Transverse colon (tissue), 4 donors: ENCODE data around the gene CHST1. TPM values are rescaled to one million over a fixed set of nuclear protein-coding genes. Genes with fewer than 3 reads are reported as not detected.

Experiments used
- DNase-seq: peaks from one replicate; pipeline ENCODE4 v3.0.0-alpha.2; 2019
- H3K27ac ChIP-seq, 4 donors: fragments of 200-600 bp; sonication (generic); 2 replicates each; pipeline ENCODE4 v1.5.1; 2016 to 2018; ENCODE audit warnings: inconsistent platforms in 4 of 4
- H3K27me3 ChIP-seq: fragments of 200-600 bp; sonication (generic); 2 replicates; pipeline ENCODE4 v1.5.1; 2017; ENCODE audit warnings: inconsistent platforms
- H3K36me3 ChIP-seq, 4 donors: fragments of 200-600 bp; sonication (generic); 2 replicates each; pipeline ENCODE4 v1.5.1; 2017 to 2019; ENCODE audit warnings: inconsistent platforms in 4 of 4
- H3K4me1 ChIP-seq, 4 donors: fragments of 200-600 bp; sonication (generic); 2 replicates each; pipeline ENCODE4 v1.5.1; 2017 to 2020; ENCODE audit warnings: inconsistent platforms in 4 of 4
- H3K4me3 ChIP-seq, 4 donors: fragments of 200-600 bp; sonication (generic); 1 replicate in 1 of 4; 2 replicates in 3 of 4; pipeline versions ENCODE4 v1.5.1 to v1.6.1; 2017 to 2019; ENCODE audit warnings: inconsistent platforms in 4 of 4
- H3K9me3 ChIP-seq, 2 donors: fragments of 200-600 bp; sonication (generic); 2 replicates each; pipeline ENCODE4 v1.5.1; 2017 to 2019; ENCODE audit warnings: inconsistent platforms in 2 of 2
- CTCF ChIP-seq, 5 experiments: fragments of 200-600 bp in 3 of 5; fragments of 450-650 bp in 2 of 5; sonication (generic) in 3 of 5; IDR thresholded peaks; 1 replicate in 2 of 5; 2 replicates in 3 of 5; pipeline ENCODE4 v1.5.1; 2016 to 2017; ENCODE audit warnings: antibody characterized with exemption in 5 of 5, inconsistent platforms in 3 of 5, mild to moderate bottlenecking in 2 of 5, moderate library complexity in 1 of 5
- EP300 ChIP-seq: sonication (generic); formaldehyde crosslinking; IDR thresholded peaks from one replicate; pipeline ENCODE4 v1.6.1; 2017; ENCODE audit warnings: antibody characterized with exemption, low read depth
- POLR2A ChIP-seq: fragments of 450-650 bp; IDR thresholded peaks from one replicate; pipeline ENCODE4 v1.6.1; 2016; ENCODE audit warnings: antibody characterized with exemption, mild to moderate bottlenecking, moderate library complexity
- POLR2AphosphoS5 ChIP-seq, 3 donors: sonication (generic); formaldehyde crosslinking; IDR thresholded peaks; one replicate each; pipeline ENCODE4 v1.6.1; 2016; ENCODE audit warnings: antibody characterized with exemption in 3 of 3
- WGBS, 2 donors: methylation state at CpG; one replicate each; pipeline ENCODE4 v1.1.5; 2018; ENCODE audit warnings: low coverage in 1 of 2; 5-methylcytosine and 5-hydroxymethylcytosine counted together
- in situ Hi-C, 4 donors: fragments of 200-750 bp; cut with MboI; loops; one replicate each; pipeline versions ENCODE4 v1.15.0 to v1.15.1; 2017; ENCODE audit warnings: low sequenced_read_pairs in 3 of 4, low pct_ligation_motif_present in 1 of 4, low pct_unique_long_range_greater_than_20kb in 1 of 4
- intact Hi-C: fragments of 100-400 bp; cut with DNase I; formaldehyde crosslinking; loops from one replicate; pipeline ENCODE4 v1.15.1; 2023; ENCODE audit warnings: low total_unique reads
- total RNA-seq, 4 donors: library from RNA; depleted of rRNA; stranded (reverse); fragments of >200 nt; gene quantifications; one replicate each; pipeline ENCODE4 v1.1.0, GENCODE V29; 2016

Gene CHST1
- total RNA-seq, 4 donors from 2014 or later, result 0.27 to 1.9 (median 0.76) TPM

GRCh38 chr11:45704635-45705034 is 39.2 kb upstream of the CHST1 start:
- in situ Hi-C loops, result no loop called here
- intact Hi-C loops, result no loop called here
- H3K27me3 ChIP-seq, result peaks cover 20% of the 10 kb centered on the region
- TF ChIP-seq EP300, result no peak
- TF ChIP-seq POLR2A, result no peak
- TF ChIP-seq CTCF (IDR thresholded peaks at IDR 0.05), result no peak
- TF ChIP-seq POLR2AphosphoS5 (IDR thresholded peaks at IDR 0.05), result no peak
- H3K27ac ChIP-seq, result no peak overlapping the region
- H3K9me3 ChIP-seq, result no peaks in the 10 kb centered on the region
- H3K4me1 ChIP-seq, result no peaks in the 10 kb centered on the region
- no peak overlapping the region for H3K4me3 ChIP-seq
- no peaks in the 10 kb centered on the region for H3K36me3 ChIP-seq
- 41 to 60% methylated on average over 2 of the region's 2 CpGs for WGBS, 2 donors
- no peak for DNase-seq

- H3K27me3 ChIP-seq, result peaks cover 19% of the 10 kb centered on the region
- H3K36me3 ChIP-seq, result no peaks in the 10 kb centered on the region
- in situ Hi-C loops (no loop called here), intact Hi-C loops (no loop called here)
- no peaks in the 10 kb centered on the region for H3K9me3 ChIP-seq
- DNase-seq, result no peak
- TF ChIP-seq CTCF (IDR thresholded peaks at IDR 0.05) (no peak), EP300 (no peak), POLR2A (no peak)
- H3K4me1 ChIP-seq, result no peaks in the 10 kb centered on the region
- H3K4me3 ChIP-seq, result no peak overlapping the region
- 59 to 65% methylated on average over 4 of the region's 4 CpGs for WGBS, 2 donors
- H3K27ac ChIP-seq, result no peak overlapping the region
Measured at GRCh38 chr11:45704133-45704532, 38.7 kb upstream of the CHST1 start.

GRCh38 chr11:45702511-45702910 is 37.1 kb upstream of the CHST1 start:
- TF ChIP-seq CTCF (IDR thresholded peaks at IDR 0.05), result no peak
- TF ChIP-seq POLR2AphosphoS5 (IDR thresholded peaks at IDR 0.05), result no peak
- no peak for TF ChIP-seq EP300
- no peak for TF ChIP-seq POLR2A
- in situ Hi-C loops, result no loop called here
- Histone ChIP-seq H3K27me3 (peaks cover 8% of the 10 kb centered on the region), H3K4me3 (no peak overlapping the region), H3K9me3 (no peaks in the 10 kb centered on the region), H3K36me3 (no peaks in the 10 kb centered on the region), H3K4me1 (no peaks in the 10 kb centered on the region), H3K27ac (no peak overlapping the region)
- intact Hi-C loops, result no loop called here
- 59 to 68% methylated on average over 3 to 4 of the region's 4 CpGs for WGBS, 2 donors
- DNase-seq, result no peak

GRCh38 chr11:45698777-45699497 is 33.5 kb upstream of the CHST1 start:
- Histone ChIP-seq H3K4me1 (no peaks in the 10 kb centered on the region), H3K27ac (no peak overlapping the region), H3K36me3 (no peaks in the 10 kb centered on the region), H3K4me3 (no peak overlapping the region), H3K9me3 (no peaks in the 10 kb centered on the region), H3K27me3 (no peaks in the 10 kb centered on the region)
- TF ChIP-seq POLR2A (no peak), CTCF (IDR thresholded peaks at IDR 0.05) (no peak), EP300 (no peak), POLR2AphosphoS5 (IDR thresholded peaks at IDR 0.05) (no peak)
- no peak for DNase-seq
- in situ Hi-C loops (no loop called here), intact Hi-C loops (no loop called here)
- 88% methylated on average over 8 of the region's 8 CpGs; no CpG with 5 or more reads in 1 of the 2 donors for WGBS, 2 donors
